Colon (tissue), 2 donors: ENCODE measurements around the gene LDLRAD4.

Source experiments
- FAIRE-seq: peaks from 2 replicates; lab custom pipeline; 2012; peaks lifted over from hg19 to GRCh38; lab: Jason Lieb, UNC
- donor health status: control.
- donor health status: control.

Gene LDLRAD4

DNA sequence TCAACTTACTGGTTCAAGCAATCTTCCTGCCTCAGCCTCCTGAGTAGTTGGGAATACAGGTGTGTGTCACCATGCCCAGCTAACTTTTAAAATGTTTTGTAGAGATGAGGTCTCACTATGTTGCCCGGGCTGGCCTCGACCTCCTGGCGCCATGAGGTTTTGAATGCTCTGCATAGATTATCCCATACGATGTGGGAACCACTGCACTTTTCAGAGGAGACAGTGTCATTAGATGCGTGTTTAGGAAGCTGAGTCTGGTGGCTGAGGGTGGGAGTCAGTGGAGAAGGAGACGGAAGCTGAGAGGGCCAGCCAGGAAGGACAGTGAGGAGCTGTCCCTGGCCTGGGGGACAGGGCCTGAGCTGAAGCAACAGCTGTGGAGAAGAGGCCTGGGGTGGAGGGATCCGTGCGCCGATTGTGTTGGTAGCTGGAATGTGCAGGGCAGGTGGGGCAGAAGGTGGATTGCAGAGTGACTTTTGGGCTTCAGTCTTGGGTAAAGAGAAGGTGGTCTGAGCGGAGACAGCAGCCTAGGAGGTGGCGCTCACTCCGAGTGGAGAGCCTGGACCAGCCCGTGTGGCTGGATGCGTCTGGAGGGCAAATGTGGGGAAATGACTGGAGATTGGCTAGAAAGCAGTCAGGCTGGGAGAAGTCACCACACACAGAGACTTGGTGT is 68.0 kb downstream of the LDLRAD4 start:
- no peak for FAIRE-seq

DNA sequence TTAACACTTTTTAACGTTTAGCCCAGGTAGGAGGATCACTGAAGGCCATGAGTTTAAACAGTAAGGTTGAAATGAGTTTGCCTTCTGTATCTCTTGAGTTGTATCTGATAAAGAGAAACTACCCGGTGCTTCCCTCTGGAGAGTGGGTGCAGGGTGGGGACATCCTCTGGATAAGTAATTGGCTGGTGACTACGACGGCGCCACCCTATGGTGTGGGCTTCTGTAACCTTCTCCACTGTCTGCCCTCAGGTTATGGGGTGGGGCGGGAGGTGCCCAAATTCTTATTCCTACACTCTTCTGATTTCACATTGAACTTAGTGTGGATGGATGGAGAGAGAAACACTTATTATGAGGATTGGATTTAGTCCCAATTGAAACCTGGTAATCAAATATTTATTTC is 68.8 kb downstream of the LDLRAD4 start:
- no peak for FAIRE-seq

DNA sequence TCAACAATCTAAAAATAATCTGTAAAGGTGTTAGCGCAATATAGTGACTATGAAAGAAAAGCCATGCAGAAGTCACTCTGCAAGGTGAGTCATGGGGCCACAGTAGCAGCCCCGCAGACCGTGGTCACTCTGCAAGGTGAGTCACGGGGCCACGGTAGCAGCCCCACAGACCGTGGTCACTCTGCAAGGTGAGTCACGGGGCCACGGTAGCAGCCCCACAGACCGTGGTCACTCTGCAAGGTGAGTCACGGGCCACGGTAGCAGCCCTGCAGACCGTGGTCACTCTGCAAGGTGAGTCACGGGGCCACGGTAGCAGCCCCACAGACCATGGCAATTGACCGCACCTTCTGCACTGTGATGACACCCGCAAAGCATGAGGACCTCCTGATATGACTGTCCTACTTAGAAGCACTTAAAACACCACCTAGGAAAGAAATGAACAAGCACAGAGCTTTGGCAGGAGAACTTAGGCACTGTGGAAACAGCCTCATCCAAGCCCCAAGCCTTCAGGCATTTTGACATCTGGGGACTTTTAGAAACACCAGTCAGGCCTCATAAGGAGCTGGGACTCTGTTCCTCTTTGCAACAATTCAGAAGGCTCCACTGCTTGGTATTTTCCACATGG is 70.1 kb downstream of the LDLRAD4 start:
- no peak for FAIRE-seq

DNA sequence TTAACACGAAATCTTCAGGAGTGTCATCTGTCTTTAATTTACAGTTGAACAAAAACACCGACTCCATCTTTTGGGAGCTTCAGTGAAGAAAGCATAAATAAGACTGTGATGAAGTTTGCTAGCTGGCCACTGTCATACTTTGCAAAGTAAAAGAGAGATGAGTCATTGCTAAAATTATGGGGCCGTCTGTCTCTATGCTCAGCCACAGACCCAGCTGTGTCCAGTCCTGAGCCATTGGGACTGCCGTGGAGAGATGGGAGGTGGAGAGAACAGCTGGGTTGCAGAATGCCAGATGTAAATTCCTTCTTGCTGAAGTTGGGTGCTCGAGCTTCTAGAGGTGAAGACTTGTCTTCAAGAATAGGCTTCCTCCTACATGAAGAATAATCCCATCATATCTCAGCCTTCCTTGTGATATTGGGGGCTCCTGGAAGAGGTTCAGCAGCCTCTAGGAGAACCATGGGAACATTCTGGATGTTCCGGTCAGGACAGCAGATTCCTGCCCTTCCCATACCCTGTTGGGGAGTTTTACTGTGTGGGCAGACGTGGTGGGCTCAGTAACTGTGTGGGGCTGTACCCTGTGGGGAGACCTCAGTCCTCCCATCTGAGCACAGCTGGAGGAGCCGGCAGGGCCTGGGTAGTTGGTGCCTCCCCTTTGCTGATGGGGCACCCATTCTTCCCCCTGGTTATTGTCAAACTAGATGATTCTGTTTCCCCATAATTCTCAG is 71.1 kb downstream of the LDLRAD4 start:
- no peak for FAIRE-seq

DNA sequence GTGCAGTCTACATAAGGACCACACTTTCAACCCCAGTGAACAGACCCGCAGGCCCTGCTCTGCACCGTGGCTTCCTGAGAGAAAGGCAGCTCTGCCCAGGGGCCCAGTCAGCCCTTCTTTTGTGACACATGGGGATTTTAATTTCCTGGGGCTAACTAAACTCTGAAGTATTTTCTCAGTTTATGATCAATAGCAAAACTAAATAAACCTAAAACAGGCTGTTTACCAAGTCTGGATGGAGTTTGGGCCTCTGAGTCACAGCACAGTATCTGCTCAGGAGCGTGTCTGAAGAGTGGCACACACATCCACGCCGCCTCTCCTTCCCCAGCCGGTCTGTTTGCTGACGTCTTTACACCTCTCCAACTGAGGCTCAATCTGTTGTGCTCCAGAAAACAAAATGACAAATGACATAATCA is 72.3 kb downstream of the LDLRAD4 start:
- no peak for FAIRE-seq

DNA sequence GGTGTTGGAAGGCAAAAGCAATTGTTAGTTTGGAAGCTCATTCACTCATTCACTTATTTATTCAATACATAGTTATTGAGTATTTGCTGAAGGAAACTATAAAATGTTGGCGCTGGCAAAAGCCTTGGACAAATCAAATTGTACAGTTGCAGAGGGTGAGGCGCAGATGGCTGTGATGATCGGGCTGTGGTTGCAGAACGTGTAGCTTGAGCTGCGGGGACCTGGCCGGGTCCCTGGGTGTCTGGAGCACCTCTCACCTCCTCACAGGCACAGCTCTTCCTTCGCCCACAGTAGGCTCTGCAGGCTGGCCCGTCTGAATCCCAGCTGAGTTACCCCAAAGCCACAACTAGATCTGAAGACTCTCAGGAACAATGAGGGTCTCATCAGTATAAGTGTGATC is 72.7 kb downstream of the LDLRAD4 start:
- FAIRE-seq, result no peak

DNA sequence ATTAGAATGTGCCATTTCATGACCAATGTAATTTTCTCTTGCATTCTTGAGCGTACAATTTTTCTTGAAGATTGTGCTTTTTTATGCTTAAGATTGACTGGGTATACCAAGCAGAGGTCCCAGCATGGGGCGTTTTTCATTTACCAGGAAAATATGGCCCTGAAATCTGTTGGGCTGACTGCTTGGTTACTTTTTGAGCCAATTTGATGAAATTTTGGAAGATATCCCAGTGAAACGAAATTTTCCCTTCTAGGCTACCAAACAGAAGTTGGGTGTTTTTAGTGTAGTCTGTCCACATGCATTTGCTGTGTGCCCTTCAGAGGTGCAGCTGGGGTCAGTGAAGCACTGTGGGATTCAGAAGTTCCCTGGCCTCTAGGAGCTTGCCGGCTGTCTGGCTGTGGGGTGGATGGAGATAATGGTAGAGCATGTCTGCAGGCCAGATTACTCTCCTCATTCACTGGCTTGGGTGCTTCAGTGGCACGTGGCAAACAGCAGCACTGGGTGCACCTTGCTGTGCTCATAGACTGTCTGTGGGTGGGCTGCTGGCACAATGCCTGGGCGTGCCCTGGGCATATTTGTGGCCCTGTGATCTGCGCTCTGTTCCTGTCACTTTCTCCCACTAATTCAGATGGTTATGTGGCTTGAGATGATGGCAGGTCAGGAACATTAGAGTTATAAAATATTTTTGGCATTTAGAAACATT is 73.3 kb downstream of the LDLRAD4 start:
- no peak for FAIRE-seq

DNA sequence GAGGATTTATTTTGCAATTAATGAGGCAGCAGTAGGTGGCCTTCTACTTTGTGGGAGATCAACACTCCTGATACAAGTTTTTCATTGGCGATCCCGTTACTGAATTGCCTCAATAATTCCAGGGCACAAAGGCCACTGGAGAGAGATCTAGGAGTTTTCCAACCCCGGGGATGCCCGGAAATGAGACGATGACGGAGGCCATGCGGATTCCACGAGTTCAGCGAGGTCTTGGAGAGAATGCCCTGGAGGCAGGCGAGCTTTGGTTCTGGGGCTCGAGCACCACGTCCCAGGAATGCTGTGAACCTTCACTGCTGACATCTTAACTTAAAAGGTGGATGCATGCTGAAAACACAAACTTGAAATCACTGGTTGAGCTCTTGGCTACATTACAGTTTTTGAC is 74.2 kb downstream of the LDLRAD4 start:
- no peak for FAIRE-seq

DNA sequence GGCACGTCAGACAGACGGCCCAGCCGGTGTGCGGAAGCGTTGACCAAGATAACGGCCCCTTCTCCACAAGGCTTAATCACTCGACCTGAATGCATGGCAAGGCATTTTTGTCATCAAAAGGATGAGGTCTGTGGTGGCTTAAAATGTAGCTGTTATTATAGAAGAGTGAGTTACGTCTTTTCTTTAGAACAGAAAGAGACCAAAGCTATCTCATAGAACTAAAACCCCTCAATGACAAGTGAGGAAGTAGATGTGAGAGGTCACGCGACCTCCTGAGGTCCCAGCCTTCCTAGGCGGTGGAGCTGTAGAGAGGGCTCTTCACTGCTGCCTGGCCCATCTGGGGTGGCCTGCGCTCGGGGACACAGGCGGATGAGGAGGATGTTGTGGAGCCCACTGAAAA is 75.7 kb downstream of the LDLRAD4 start:
- no peak for FAIRE-seq

DNA sequence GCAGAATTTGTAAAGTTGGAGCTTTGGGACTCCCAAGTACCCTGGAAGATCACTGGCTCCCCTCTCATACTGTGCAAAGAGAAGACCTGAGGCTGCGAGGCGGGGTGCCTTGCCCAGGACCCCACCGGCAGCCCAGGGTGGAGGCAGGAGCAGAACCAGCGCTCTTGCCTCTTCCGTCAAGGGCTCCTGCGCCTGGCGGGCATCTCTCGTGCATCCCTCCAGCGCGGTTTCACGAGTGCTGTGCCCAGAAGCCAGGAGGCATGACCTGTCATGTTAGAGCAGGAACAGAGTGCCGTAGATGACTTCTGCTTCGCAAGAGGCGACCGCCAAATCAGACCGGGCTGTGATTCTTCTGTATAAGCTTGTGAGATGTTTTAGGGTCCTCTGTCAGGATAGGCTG is 77.3 kb downstream of the LDLRAD4 start:
- FAIRE-seq, result no peak

DNA sequence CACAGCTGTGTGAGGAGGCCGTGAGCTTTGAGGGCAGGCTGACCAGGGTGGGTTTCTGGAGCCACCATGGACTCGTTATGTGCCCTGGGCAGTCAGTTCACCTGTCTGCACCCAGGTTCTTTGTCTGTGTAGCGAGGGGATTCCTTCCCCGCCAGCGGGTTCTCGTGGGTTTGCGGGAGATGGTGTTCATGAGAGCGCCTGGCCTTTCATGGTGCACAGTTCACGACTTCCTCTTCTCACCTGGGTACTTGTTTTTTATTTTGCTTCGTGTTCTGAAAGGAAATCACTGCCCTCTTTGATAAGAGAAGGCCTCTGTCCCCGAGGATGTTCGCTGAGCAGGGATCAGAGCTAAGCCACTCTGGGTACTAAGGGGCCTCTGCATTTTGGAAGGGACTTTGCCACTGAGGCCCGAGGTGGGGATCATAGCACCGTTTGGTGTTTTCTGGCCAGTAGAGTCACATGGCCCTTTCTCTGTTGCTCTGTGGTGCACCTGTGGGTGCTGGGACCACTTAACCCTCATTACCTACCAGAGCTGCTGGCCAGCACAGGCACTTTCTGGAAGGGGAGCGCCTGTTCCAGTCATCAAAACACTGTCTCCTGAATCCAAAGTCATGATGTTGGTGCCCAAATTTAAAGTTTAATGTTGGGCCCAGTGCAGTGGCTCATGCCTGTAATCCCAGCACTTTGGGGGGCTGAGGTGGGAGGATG is 78.5 kb downstream of the LDLRAD4 start:
- FAIRE-seq, result no peak

DNA sequence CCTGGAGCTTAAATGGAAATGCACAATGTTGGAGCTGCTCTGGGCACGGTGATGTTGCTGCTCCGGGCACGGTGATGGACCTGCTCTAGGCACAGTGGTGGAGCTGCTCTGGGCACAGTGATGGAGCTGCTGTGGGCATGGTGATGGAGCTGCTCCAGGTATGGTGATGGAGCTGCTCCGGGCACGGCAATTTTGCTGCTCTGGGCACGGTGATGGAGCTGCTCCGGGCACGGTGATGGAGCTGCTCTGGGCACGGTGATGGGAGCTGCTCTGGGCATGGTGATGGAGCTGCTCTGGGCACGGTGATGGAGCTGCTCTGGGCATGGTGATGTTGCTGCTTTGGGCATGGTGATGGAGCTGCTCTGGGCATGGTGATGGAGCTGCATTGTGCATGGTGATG is 79.7 kb downstream of the LDLRAD4 start:
- FAIRE-seq, result no peak

DNA sequence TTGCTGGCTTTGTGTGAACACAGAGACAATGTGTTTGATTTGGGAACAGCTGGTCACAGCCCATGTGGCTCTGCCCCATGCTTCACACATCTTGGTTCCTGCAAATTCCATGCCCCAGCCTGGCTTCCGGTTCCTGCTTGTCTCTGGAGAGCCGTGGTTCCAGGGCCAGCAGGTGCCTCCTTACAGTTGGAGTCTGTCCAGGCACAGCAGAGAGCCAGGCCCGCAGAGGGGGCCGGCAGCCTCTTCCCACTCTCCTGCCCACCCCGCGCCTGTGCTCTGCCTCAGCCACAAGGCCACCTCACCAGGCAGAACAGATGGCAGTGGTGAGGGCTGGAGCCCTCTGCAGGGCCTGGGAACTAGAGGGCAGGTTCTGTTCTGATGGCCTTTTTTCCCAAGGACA is 81.5 kb downstream of the LDLRAD4 start:
- FAIRE-seq, result no peak

DNA sequence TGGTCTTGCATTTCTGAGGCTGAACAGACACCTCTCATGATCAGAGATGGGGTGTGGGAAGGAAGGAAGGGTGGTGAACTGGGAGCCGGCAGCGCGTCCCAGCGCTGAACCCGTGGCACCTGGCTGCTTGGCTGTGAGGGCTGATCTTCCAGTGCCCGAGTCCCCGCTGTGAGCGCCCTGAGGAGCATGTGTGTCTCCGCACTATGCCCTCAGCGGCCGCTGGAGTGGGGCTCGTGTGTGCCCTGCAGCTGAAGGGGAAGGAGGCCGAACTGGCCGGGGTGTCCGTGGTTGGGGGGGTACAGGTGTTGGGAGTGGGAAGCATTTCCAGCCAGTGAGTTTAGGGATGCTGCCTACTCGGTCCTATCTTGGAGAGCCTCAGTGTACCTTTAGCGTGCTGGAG is 82.2 kb downstream of the LDLRAD4 start:
- FAIRE-seq, result no peak

DNA sequence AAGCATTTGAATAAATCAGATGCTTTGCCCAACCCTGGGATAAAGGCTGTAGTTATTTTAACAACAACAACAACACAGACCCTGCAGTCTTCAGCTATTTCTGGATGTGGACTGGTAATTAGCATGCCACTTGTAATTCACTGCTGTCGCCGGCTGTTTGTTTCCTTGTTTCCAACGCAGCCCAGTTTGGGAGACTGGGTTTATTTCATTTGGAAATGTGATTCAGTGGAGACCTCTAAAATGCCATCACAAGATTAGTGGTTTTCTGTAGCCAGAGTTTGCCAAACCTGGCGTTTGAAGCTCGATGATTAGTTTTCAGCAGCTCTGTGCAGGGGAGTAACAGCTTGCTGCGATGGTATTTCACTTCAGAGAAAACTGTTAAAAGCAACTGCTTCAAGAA is 83.5 kb downstream of the LDLRAD4 start:
- no peak for FAIRE-seq

DNA sequence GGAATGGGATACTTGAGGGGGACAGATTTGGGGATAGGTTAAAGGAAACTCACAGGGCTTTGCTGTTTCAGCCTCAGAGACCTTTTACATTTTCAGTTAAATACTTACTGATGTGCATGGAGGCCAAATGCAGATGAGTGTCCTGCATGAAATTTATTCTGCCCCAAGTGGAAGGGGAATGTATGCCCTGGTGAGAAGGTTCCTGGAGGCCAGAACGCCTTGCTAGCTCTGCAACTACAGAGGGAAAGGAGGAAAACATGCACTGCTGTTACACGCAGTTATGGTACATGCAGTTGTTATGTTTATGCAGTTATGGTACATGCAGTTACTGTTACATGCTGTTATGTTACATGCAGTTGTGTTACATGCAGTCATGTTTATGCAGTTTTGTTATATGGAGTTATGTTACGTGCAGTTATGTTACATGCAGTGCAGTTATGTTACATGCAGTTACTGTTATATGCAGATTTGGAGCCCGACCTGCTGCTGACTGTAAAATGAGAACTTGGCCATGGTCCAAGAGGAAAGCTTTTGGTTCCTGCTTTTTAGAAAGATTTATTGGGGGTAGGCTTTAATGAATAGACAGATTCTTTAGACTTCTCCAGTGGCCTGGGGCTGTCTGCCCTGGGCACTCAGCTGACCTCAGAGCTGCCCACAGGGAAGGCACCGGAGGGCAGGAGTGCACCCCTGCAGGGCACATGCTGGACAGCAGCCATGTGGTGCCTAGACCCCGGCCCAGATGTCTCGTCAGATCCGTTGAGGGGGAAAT is 84.1 kb downstream of the LDLRAD4 start:
- no peak for FAIRE-seq

DNA sequence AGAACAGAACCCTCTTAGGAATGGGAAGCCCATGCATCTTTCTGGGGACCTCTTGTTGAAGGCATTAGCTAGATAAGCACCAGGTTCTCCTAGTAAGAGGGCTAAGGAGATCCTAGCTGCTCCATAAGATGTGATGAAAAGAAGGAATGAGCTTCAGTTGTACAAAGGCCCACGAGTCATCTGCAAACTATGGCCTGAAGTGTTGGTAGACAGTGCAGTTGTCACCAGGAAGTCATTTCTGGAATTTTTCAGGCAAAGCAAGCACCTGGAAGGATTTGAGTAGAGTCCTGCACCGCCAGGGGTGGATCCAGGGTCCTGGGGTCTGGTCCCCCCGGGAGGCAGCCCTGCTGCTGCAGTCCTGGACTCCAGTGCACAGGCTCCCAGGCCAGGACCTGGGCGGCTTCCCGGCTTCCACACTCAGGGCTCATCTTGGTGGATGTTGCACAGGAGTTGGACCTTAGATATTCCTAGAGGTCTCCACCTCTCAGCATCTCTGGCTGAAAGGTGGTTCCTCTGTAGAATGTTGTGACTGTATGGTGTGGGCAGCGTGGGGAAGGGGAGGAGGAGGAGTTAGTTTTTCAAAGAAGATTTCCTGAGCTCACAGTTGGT is 85.3 kb downstream of the LDLRAD4 start:
- no peak for FAIRE-seq

DNA sequence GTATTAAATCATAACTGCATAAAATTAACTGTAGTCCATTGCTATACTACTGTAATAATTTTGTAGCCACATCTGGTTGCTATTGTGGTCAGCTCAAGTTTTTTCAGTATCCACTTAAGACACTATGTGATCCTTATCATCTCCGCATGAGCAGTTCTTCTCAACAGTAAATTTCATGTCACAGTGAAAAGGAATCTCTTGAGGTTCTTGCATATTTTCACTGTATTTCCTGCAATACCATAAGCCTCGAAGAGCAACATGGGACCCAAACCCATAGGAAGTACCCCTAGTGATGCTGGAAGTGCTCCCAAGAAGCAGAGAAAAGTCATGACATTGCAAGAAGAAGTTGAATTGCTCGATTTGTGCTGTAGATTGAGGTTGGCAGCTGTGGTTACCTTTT is 86.7 kb downstream of the LDLRAD4 start:
- no peak for FAIRE-seq

DNA sequence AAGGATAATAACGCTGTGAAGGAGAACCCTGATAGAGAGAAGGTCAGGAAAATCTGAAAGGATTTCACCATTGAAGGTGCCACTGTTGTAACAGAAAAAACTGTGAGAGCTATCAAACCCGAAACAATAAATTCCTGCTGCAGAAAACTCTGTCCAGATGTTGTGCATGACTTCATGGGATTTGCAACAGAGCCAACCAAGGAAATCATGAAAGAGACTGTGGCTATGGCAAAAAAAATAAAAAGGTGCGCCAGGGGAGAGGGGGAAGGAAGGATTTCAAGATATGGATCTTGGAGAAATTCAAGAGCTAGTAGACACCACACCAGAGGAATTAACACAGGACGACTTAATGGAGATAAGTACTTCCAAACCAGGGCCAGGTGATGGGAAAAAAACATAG is 88.0 kb downstream of the LDLRAD4 start:
- FAIRE-seq, result no peak

DNA sequence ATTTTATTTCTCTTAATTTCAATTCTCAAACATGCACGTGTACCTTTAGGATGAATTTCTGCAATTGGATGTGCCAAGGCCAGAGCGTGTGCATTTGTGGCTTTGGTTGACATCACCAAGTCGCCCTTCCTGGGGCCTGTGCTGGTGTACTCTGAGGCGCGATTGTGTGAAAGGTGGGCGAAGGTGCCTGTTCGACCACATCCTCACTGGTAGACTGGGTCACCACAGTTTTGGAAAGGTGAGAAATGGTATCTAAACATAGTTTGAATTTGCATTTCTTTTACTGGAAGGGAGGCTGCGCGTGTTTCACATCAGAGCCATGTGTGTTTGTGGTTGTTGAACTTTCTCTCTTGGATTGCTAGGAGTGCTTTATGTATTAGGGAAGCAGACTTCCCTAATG is 89.8 kb downstream of the LDLRAD4 start:
- no peak for FAIRE-seq
